Right lobe of liver (tissue), 6 donors: ENCODE measurements around the gene ADAMTS2. TPM values are rescaled to one million over a fixed set of nuclear protein-coding genes. Genes with fewer than 3 reads are reported as not detected.
"Not testable (repeated sequence)": the region's sequence is repeated elsewhere in the genome, so short reads cannot be mapped to it uniquely, and the experiment has no call there.

Experiments
- ATAC-seq, 4 donors: fragments of 200-7000 bp; cut with Tn5 transposase; one replicate each; pipeline ENCODE4 v1.9.1; 2020; ENCODE audit warnings: mild to moderate bottlenecking in 4 of 4, moderate library complexity in 4 of 4
- DNase-seq, 3 donors: peaks; one replicate each; pipeline ENCODE4 v3.0.0-alpha.2; 2020
- H3K27ac ChIP-seq, 3 donors: fragments of 200-600 bp; one replicate each; pipeline ENCODE4 v1.8.0; 2022
- H3K27me3 ChIP-seq, 2 donors: fragments of 200-600 bp; one replicate each; pipeline ENCODE4 v1.8.0; 2022
- H3K36me3 ChIP-seq, 4 donors: fragments of 200-600 bp; sonication (generic) in 1 of 4; one replicate each; pipeline versions ENCODE4 v1.5.1 to v1.8.0; 2017 to 2022; ENCODE audit warnings: control low read depth in 1 of 4
- H3K4me1 ChIP-seq, 4 donors: fragments of 200-600 bp; sonication (generic) in 1 of 4; one replicate each; pipeline versions ENCODE4 v1.5.1 to v1.8.0; 2017 to 2022; ENCODE audit warnings: control low read depth in 1 of 4
- H3K4me3 ChIP-seq, 3 donors: fragments of 200-600 bp; one replicate each; pipeline ENCODE4 v1.8.0; 2022
- H3K9me3 ChIP-seq, 4 donors: fragments of 200-600 bp; sonication (generic) in 1 of 4; one replicate each; pipeline versions ENCODE4 v1.5.1 to v1.8.0; 2017 to 2022; ENCODE audit warnings: control low read depth in 1 of 4
- CTCF ChIP-seq, 4 donors: fragments of 200-600 bp in 3 of 4; fragments of 450-650 bp in 1 of 4; IDR thresholded peaks; one replicate each; pipeline versions ENCODE4 v1.5.1 to v1.8.0; 2016 to 2022; ENCODE audit warnings: antibody characterized with exemption in 4 of 4, mild to moderate bottlenecking in 2 of 4
- POLR2A ChIP-seq: fragments of 450-650 bp; IDR thresholded peaks from one replicate; pipeline ENCODE4 v1.6.1; 2017; ENCODE audit warnings: antibody characterized with exemption, mild to moderate bottlenecking
- WGBS: methylation state at CpG from one replicate; pipeline ENCODE4 v1.1.6; 2018; ENCODE audit warnings: low coverage, low lambda C conversion rate; ENCODE audit not compliant: insufficient coverage; ENCODE audit errors: missing lambda C conversion rate; 5-methylcytosine and 5-hydroxymethylcytosine counted together
- intact Hi-C, 2 donors: fragments of 100-400 bp; cut with DNase I; formaldehyde crosslinking; loops; one replicate each; pipeline versions ENCODE4 v1.11.2 to v1.14.1; 2022
- total RNA-seq, 6 experiments: library from RNA; depleted of rRNA in 2 of 6; stranded (reverse); fragments of >200 nt in 2 of 6; fragmentation: NEBNext Ultra II Directional in 3 of 6; extraction: Animal tissue kit (Norgen Biotek cat#: 25700) in 3 of 6; gene quantifications; one replicate each; pipeline versions ENCODE4 v1.1.0 to v1.2.4, GENCODE V29; 2016 to 2023
- donor health status: DM: no; HTN: yes; CAD: no.
- donor health status: DM: no; HTN: no; CAD: no.
- donor health status: DM: no; HTN: no; CAD: no.
- donor health status: DM: no; HTN: yes; CAD: no.
- donor health status: DM: no; HTN: yes; CAD: no.

ADAMTS2 gene
- total RNA-seq, 6 experiments from 2014 or later: 6.3 to 18.9 (median 13.5) TPM

- Histone ChIP-seq H3K27ac (no peak overlapping the region), H3K27me3 (no peaks in the 10 kb centered on the region), H3K36me3 (no peaks in the 10 kb centered on the region), H3K4me3 (no peak overlapping the region), H3K9me3 (no peaks in the 10 kb centered on the region), H3K4me1 (no peaks in the 10 kb centered on the region)
- TF ChIP-seq CTCF (IDR thresholded peaks at IDR 0.05) (no peak), POLR2A (no peak)
- intact Hi-C loops: no loop called here
- 88% methylated on average over 7 of the region's 21 CpGs for WGBS
- ATAC-seq (no peak), DNase-seq (peak in 2 of 3 donors; percentile 7 to 37)
Measured at GRCh38 chr5:179288101-179288808, 57.0 kb downstream of the ADAMTS2 start.

GRCh38 chr5:179287631-179288030 is 57.6 kb downstream of the ADAMTS2 start:
- no peaks in the 10 kb centered on the region for H3K4me1 ChIP-seq
- no peaks in the 10 kb centered on the region for H3K27me3 ChIP-seq
- TF ChIP-seq CTCF (IDR thresholded peaks at IDR 0.05): no peak
- TF ChIP-seq POLR2A: no peak
- no peak overlapping the region for H3K27ac ChIP-seq
- intact Hi-C loops: no loop called here
- H3K9me3 ChIP-seq: no peaks in the 10 kb centered on the region
- WGBS: no CpG with 5 or more reads among the region's 10 CpGs
- H3K4me3 ChIP-seq: no peak overlapping the region
- ATAC-seq (no peak), DNase-seq (peak in 2 of 3 donors; percentile 14 to 35)
- H3K36me3 ChIP-seq: no peaks in the 10 kb centered on the region

GRCh38 chr5:179287071-179287470 is 58.2 kb downstream of the ADAMTS2 start:
- Histone ChIP-seq H3K27me3 (no peaks in the 10 kb centered on the region), H3K4me3 (no peak overlapping the region), H3K4me1 (no peaks in the 10 kb centered on the region), H3K9me3 (no peaks in the 10 kb centered on the region), H3K27ac (no peak overlapping the region), H3K36me3 (no peaks in the 10 kb centered on the region)
- DNase-seq (peak in 2 of 3 donors; percentile 13 to 46), ATAC-seq (no peak)
- 100% methylated on average over 1 of the region's 13 CpGs for WGBS
- TF ChIP-seq CTCF (IDR thresholded peaks at IDR 0.05) (no peak), POLR2A (no peak)
- intact Hi-C loops: no loop called here

- WGBS: 92% methylated on average over 7 of the region's 11 CpGs
- H3K27ac ChIP-seq, intact Hi-C loops, ATAC-seq, H3K27me3 ChIP-seq, H3K36me3 ChIP-seq, H3K9me3 ChIP-seq, H3K4me3 ChIP-seq, H3K4me1 ChIP-seq: not testable (repeated sequence)
- DNase-seq: peak in 1 of 3 donors; percentile 2
Measured at GRCh38 chr5:179285776-179286162, 59.5 kb downstream of the ADAMTS2 start.

GRCh38 chr5:179284751-179285631 is 60.3 kb downstream of the ADAMTS2 start:
- Histone ChIP-seq H3K27me3 (no peaks in the 10 kb centered on the region), H3K36me3 (no peaks in the 10 kb centered on the region), H3K4me3 (no peak overlapping the region), H3K4me1 (no peaks in the 10 kb centered on the region), H3K9me3 (no peaks in the 10 kb centered on the region), H3K27ac (peak overlapping the region in 1 of 3 donors; percentile 9)
- peak; percentile 35 to 67 (median 54) for ATAC-seq
- DNase-seq: peak in 2 of 3 donors; percentile 24 to 56
- intact Hi-C loops: no loop called here
- 50% methylated on average over 19 of the region's 23 CpGs for WGBS
- TF ChIP-seq CTCF (IDR thresholded peaks at IDR 0.05): no peak
- TF ChIP-seq POLR2A: no peak

- H3K27ac ChIP-seq, ATAC-seq: not testable (repeated sequence)
Measured at GRCh38 chr5:179283908-179284307, 61.4 kb downstream of the ADAMTS2 start.

More at GRCh38 chr5:179283908-179284307, 61.4 kb downstream of the ADAMTS2 start:
- H3K9me3 ChIP-seq, H3K27me3 ChIP-seq, DNase-seq, H3K4me1 ChIP-seq, H3K36me3 ChIP-seq, H3K4me3 ChIP-seq, intact Hi-C loops: not testable (repeated sequence)
- 79% methylated on average over 8 of the region's 10 CpGs for WGBS
